Stimulated activated CD4-positive, alpha-beta T cell treated with anti-CD3 and anti-CD28 coated beads, Interleukin-4, amount 100 ng/mL, for 4 hours (primary cell): ENCODE results near the gene SSUH2.
"Not testable (repeated sequence)": the region's sequence is repeated elsewhere in the genome, so short reads cannot be mapped to it uniquely, and the experiment has no call there.

Experiments
- DNase-seq, 2 experiments: peaks; one replicate each; pipeline ENCODE4 v3.0.0-alpha.2; 2020

SSUH2 gene

DNA sequence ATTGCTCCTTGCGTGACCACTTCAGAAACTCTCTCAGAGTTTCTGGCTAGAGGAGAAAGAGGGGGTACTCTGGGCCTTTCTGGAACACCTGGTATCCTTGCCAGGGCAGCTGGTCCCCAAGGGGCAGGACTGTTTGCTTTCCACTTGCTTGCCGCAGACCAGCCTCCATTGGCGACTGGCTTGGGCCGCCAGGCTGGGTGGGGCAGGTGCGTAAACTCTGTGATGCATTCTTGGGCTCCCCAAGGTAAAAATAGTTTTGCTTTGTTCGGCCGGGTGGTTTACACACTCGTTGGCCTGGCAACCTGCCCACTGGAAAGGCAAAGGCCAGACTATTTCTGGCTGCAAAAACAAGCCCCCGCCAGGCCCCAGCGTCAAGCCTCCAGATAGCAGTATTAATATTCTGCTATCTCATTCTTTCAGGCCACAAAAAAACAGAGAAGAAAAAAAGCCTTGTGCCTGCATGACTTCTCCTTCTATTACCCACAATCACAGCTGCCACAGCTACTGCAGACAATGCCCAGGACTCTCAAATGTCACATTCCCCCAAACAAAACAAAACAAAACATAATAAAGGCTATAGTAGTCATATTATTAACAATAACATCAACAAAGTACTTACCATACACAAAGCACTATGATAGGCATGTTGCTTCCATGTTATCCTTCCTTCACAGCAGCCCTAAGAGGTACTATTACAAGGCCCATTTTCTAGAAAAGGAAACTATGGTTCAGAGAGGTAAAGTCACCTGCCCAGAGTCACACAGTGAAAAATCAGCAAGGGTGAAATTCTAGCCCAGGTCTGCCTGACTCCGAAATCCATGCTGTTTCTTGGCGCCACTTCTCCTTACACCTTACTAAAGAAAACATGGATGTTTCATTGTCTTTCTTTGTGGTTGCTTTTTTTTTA, 14.0 kb upstream of the SSUH2 start:
- DNase-seq, result no peak

DNA sequence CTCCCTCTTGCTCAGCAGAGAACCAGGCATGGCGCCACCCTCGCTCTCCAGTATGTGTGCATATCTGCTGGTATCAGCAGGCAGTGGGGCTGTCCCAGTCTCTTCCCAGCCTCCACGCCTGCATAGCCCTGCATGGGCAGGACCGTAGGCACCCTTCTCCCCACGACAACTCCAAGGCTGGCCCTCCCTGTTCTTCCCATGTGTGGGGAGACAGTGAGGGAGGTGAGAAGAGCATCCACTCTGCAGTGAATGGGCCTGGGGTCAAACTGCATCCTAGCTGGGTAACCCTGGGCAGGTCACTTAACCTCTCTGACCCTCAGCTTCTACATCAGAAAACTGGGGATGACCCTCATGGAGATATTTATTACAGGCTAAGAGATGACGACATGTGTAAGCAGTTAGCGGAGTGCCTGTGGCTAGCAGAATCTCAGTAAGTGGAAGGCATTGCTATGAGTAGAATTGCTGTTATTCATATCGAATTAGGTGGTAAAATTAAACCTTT, 13.3 kb upstream of the SSUH2 start:
- no peak for DNase-seq

GRCh38 chr3:8656240-8656639, 11.6 kb upstream of the SSUH2 start:
- no peak for DNase-seq

DNA sequence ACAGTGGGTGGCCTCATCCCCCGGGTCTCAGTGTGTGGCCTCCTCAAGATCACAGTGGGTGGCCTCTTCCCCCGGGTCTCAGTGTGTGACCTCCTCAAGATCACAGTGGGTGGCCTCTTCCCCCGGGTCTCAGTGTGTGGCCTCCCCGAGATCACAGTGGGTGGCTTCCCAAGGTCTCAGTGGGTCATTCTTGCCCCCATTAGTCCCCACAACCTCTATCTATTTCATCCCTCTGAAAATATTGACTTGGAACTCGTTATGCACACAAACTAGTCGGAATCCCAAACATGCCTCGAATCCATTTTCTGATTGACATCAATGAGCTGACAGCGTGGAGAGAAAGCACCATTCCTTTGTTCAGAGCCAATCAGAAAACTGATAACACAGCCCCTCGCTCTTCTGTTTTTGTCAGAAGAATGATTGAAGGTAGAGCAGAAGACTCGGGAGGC, 10.8 kb upstream of the SSUH2 start:
- DNase-seq, result no peak

GRCh38 chr3:8654572-8655329, 10.2 kb upstream of the SSUH2 start:
- DNase-seq, result not testable (repeated sequence)

GRCh38 chr3:8653800-8654408, 9.3 kb upstream of the SSUH2 start:
- DNase-seq, result no peak

DNA sequence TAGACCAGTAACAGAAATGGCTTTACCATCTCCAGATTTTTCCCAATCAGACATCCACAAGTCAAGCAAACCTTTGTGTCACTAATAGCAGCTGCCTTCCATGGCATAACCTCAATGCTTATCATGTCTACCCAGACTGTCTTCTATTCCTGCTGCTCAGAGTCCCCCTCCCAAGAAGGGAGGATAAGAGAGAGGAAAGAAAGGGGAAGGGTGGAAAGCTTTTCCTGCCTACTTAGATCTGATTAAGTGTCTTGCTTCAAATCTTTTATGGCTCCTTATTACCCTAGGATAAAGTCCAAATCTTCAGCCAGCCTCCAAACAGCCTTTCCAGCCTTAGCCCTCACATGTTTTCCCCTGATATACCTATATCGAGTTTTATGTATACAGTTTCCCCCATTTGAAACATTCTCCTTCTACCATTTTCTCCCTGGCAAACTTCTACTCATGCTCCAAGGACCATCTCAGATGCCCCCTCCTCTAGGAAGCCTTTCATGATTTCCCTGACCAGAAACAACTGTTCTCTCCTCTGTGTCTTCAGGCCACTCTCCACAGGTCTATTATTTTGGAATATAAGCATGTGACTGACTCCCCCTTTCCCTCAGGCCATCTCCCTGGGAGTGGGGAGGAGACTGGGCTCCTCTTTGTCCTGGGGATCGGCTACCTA, 7.9 kb upstream of the SSUH2 start:
- DNase-seq, result no peak

- DNase-seq, result no peak
Observed at GRCh38 chr3:8651418-8652323, 7.1 kb upstream of the SSUH2 start.

GRCh38 chr3:8650583-8651416, 6.2 kb upstream of the SSUH2 start:
- DNase-seq, result no peak

DNA sequence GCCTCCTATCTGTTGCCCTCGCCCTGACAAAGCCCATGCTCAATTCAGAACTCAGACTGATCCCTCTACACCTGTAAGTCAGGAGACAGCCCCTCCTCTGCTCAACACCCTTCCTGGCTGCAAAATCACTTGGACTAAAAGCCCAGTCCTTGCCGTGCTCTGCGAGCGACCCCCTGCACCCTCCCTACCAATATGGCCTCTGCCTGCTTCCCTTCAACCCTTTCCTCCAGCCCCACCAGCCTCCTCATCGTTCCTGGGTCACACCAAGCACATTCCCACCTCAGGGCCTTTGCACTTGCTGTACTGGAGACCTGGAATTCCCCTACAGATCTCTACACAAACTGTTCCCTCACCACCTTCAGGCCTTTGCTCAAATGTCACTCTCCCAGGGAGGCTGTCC, 5.2 kb upstream of the SSUH2 start:
- DNase-seq, result no peak

GRCh38 chr3:8648909-8649741, 4.5 kb upstream of the SSUH2 start:
- DNase-seq, result no peak

DNA sequence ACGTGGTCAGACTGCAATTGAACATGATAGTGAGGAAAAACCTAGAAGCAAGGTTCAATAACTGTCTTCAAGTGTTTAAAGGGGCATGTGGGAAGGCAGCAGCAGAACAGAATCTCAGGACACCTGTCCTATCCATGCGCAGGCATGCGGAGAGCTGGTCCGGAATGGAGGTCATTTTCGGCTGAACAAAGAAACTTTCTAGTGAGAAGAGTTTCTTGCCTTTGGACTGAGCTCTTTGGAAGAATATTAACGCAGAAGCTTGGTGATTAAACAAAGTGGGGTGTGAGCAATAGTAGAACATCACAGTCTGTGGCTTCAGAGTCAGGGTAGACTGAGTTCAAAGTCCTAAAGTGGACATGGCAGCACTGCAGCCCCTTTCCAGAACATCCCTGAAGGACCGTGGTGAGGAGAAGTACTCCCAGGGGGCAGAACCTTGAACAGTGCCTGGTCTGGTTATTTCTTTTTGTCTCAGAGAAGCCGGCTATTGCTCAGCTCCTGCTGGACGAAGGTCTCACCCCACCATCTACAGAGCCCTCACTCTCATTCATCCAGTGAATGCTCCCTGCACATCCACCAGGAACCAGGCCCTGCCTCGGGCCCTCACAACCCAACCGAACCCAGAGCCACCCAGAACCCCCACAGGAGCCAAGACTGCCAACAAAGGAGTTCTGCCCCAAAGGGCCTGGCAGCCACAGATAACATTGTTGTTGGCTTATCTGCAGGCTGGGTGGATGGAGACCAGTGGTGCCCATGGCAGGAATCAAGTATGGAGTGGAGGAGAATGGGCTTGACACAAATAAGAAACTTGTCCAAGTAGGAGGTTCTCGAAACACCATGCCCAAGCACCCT, 2.8 kb upstream of the SSUH2 start:
- no peak for DNase-seq

- no peak for DNase-seq
Observed at GRCh38 chr3:8646313-8646938, 1.8 kb upstream of the SSUH2 start.

DNA sequence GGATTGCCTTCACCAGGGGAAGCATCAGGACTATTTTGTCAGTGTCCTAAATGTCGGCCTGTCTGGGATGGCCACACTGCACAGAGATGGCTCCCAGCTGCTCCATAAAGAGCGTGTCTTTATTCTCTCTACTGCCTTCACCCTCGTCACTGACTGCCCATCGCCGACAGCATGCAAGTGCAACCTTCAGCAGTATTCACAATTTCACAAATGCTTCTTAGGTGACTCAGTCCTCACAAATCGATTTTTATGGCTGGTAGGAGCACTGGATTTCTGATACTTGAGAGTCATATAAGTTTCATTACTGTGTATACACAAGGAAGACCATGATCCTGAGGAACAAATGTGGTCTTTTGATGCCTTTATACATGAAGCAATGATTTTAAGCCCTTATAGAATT, 1.1 kb upstream of the SSUH2 start:
- DNase-seq, result no peak

DNA sequence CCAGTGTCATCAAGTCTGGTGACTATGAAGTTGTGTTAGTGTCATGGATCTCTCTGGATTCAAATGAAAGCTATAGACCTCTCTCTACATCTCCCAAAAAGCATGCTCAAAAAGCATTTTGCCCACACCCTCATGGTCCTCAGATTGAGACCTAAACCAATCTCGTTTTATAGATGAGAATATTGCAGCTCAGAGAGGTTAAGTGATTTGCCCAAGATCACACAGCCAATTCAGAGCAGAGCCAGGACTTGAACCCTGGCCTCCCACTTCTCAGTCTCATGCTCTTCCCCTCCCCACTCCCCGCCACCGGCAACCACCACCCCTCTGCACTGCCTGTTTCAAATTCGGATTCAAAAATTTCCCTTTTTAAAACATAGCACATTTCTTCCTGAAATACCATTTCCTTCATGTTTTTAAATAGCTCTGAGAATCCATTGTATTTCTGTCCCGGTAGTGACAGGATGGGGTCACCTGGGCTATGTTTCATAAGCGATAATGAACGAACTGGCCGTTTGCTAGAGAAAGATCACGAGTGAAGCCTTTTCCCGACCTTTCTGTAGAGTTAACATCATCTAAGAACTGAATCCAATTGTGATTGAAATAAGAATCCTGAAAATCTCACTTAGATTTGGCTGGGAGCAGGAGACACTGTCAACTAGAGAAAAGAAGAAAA, 769 bp downstream of the SSUH2 start:
- DNase-seq, result no peak

GRCh38 chr3:8642001-8642400, 2.6 kb downstream of the SSUH2 start:
- DNase-seq, result no peak

DNA sequence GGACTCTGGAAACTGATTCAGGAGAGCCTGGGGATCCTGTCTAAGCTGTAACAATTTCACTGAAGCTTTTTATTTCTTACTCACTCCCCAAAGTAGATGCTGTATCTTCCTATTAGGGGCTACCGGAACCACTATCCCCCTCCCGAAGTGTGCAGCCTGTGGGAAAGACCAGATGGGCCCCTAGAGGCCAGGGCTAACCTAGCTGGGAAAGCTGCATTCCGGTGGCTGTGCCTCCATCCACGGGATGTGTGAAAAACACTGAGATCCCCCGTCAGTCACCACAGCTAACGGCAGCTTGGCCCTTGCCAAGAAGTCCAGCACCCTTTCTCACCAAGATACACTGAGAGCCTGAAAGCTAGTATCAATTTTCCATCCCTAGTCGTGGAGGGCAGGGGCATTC, 3.1 kb downstream of the SSUH2 start:
- no peak for DNase-seq

GRCh38 chr3:8640223-8640622, 4.4 kb downstream of the SSUH2 start:
- DNase-seq, result no peak
